B cell (primary cell): ENCODE results near the gene HBB. TPM values are rescaled to one million over a fixed set of nuclear protein-coding genes. Genes with fewer than 3 reads are reported as not detected.

ENCODE experiments used
- ATAC-seq: fragments of 200-7000 bp; cut with Tn5 transposase; one replicate; pipeline ENCODE4 v1.10.0; 2021; ENCODE audit warnings: low read depth, mild to moderate bottlenecking, moderate number of reproducible peaks, moderate library complexity
- CTCF ChIA-PET: fragments of 350-600 bp; sonication (Branson Sonifier 250); formaldehyde crosslinking; loops from one replicate; lab custom pipeline; 2021; ENCODE audit warnings: antibody characterized with exemption, inconsistent platforms; lab: Charles Lee
- POLR2A ChIA-PET: fragments of 350-600 bp; sonication (Branson Sonifier 250); formaldehyde crosslinking; loops from one replicate; lab custom pipeline; 2021; ENCODE audit warnings: antibody characterized with exemption; lab: Charles Lee
- DNase-seq: peaks from one replicate; pipeline ENCODE4 v3.0.0; 2013
- H2AFZ ChIP-seq: 2 replicates; pipeline ENCODE4 v1.6.1; 2012; ENCODE audit warnings: mild to moderate bottlenecking, low read depth, low read length; ENCODE audit not compliant: insufficient read depth, poor library complexity, severe bottlenecking
- H3K27ac ChIP-seq, 2 donors: 1 replicate in 1 of 2; 2 replicates in 1 of 2; pipeline ENCODE4 v1.5.1; 2012 to 2013; ENCODE audit warnings: low read length in 2 of 2, mild to moderate bottlenecking in 2 of 2, moderate library complexity in 1 of 2
- H3K27me3 ChIP-seq, 4 experiments: fragments of 200-600 bp in 1 of 4; sonication (generic) in 1 of 4; replicated peaks in 1 of 4; 1 replicate in 2 of 4; 2 replicates in 2 of 4; pipeline versions ENCODE4 v1.6.1 to v1.7.0; 2013 to 2016; ENCODE audit warnings: low read length in 3 of 4, mild to moderate bottlenecking in 2 of 4, mixed read lengths in 1 of 4, moderate library complexity in 1 of 4; ENCODE audit not compliant: insufficient read depth in 4 of 4, control insufficient read depth in 3 of 4; ENCODE audit errors: control extremely low read depth in 1 of 4
- H3K36me3 ChIP-seq, 2 experiments: replicated peaks in 1 of 2; 1 replicate in 1 of 2; 2 replicates in 1 of 2; pipeline versions ENCODE4 v1.6.1 to v1.7.1; 2013; ENCODE audit warnings: low read length in 1 of 2; ENCODE audit not compliant: insufficient read depth in 2 of 2, control insufficient read depth in 1 of 2; ENCODE audit errors: control extremely low read depth in 1 of 2, extremely low read depth in 1 of 2
- H3K4me1 ChIP-seq, 2 donors: fragments of 200-600 bp in 1 of 2; sonication (generic) in 1 of 2; 1 replicate in 1 of 2; 2 replicates in 1 of 2; pipeline versions ENCODE4 v1.5.1 to v1.6.1; 2013 to 2017; ENCODE audit warnings: low read length in 2 of 2; ENCODE audit not compliant: control insufficient read depth in 2 of 2, insufficient read depth in 2 of 2
- H3K4me2 ChIP-seq: replicated peaks from 2 replicates; pipeline ENCODE3; 2012; ENCODE audit warnings: mild to moderate bottlenecking, low read depth, low read length; ENCODE audit not compliant: poor library complexity, severe bottlenecking
- H3K4me3 ChIP-seq, 5 experiments: fragments of 200-600 bp in 1 of 5; sonication (generic) in 1 of 5; 1 replicate in 3 of 5; 2 replicates in 2 of 5; pipeline versions ENCODE4 v1.5.1 to v1.7.0; 2011 to 2016; ENCODE audit warnings: low read length in 4 of 5, mild to moderate bottlenecking in 4 of 5, low read depth in 2 of 5, control low read depth in 1 of 5, moderate library complexity in 1 of 5; ENCODE audit not compliant: insufficient read depth in 1 of 5; ENCODE audit errors: control extremely low read depth in 1 of 5, extremely low read depth in 1 of 5
- H3K79me2 ChIP-seq: fragments of 200-600 bp; sonication (generic); one replicate; pipeline ENCODE4 v1.6.0; 2016; ENCODE audit warnings: low read length; ENCODE audit not compliant: control insufficient read depth, insufficient read depth
- H3K9ac ChIP-seq: fragments of 200-600 bp; sonication (generic); 2 replicates; pipeline ENCODE4 v1.6.1; 2017; ENCODE audit warnings: mild to moderate bottlenecking, low read length, moderate library complexity
- H3K9me3 ChIP-seq, 3 donors: one replicate each; pipeline versions ENCODE4 v1.6.1 to v1.7.1; 2013; ENCODE audit warnings: low read length in 2 of 3; ENCODE audit not compliant: control insufficient read depth in 2 of 3, insufficient read depth in 1 of 3; ENCODE audit errors: control extremely low read depth in 1 of 3
- H4K20me1 ChIP-seq: 2 replicates; pipeline ENCODE4 v1.6.0; 2012; ENCODE audit warnings: mild to moderate bottlenecking, low read length; ENCODE audit not compliant: insufficient read depth, control insufficient read depth, poor library complexity, severe bottlenecking
- H3K27ac Mint-ChIP-seq: one replicate; pipeline ENCODE4 v1.8.0; 2021; ENCODE audit warnings: mixed read lengths
- H3K27me3 Mint-ChIP-seq: one replicate; pipeline ENCODE4 v1.8.0; 2021; ENCODE audit warnings: mixed read lengths
- H3K4me1 Mint-ChIP-seq: one replicate; pipeline ENCODE4 v1.8.0; 2021; ENCODE audit warnings: mixed read lengths
- H3K4me3 Mint-ChIP-seq: one replicate; pipeline ENCODE4 v1.8.0; 2021; ENCODE audit warnings: mixed read lengths
- H3K9me3 Mint-ChIP-seq: one replicate; pipeline ENCODE4 v1.8.0; 2022; ENCODE audit warnings: mixed read lengths; ENCODE audit not compliant: insufficient read depth
- EZH2 ChIP-seq: IDR thresholded peaks from 2 replicates; pipeline ENCODE4 v1.6.1; 2012; ENCODE audit warnings: borderline replicate concordance, low read depth, mild to moderate bottlenecking, moderate library complexity, low read length; ENCODE audit not compliant: insufficient read depth, poor library complexity, severe bottlenecking
- WGBS: methylation state at CpG from one replicate; pipeline ENCODE4 v1.1.5; 2013; ENCODE audit warnings: missing lambda C conversion rate; ENCODE audit not compliant: insufficient coverage; 5-methylcytosine and 5-hydroxymethylcytosine counted together
- intact Hi-C: fragments of 100-400 bp; cut with micrococcal nuclease; formaldehyde crosslinking; loops from one replicate; pipeline ENCODE4 v1.10.0; 2022
- polyA plus RNA-seq: library from polyadenylated mRNA; depleted of rRNA; stranded (reverse); fragments of >200 nt; gene quantifications from 2 replicates; pipeline ENCODE4 v1.2.3, GENCODE V29; 2012
- total RNA-seq, 2 donors: library from RNA; stranded (reverse); fragments of 120-200 nt in 1 of 2; gene quantifications; 1 replicate in 1 of 2; 2 replicates in 1 of 2; pipeline versions ENCODE4 v1.2.3 to v1.2.4, GENCODE V29; 2013 to 2022
- TF ChIP-seq, protein P1 (sequence below): fragments of 200-600 bp; IDR thresholded peaks from one replicate; pipeline ENCODE4 v1.8.0; 2022; ENCODE audit warnings: antibody characterized with exemption, mild to moderate bottlenecking

HBB gene
- total and polyA plus RNA-seq, 2 donors (not counting 1 experiment from before 2014, with no cell fraction given), result 69.7 to 385 TPM

DNA sequence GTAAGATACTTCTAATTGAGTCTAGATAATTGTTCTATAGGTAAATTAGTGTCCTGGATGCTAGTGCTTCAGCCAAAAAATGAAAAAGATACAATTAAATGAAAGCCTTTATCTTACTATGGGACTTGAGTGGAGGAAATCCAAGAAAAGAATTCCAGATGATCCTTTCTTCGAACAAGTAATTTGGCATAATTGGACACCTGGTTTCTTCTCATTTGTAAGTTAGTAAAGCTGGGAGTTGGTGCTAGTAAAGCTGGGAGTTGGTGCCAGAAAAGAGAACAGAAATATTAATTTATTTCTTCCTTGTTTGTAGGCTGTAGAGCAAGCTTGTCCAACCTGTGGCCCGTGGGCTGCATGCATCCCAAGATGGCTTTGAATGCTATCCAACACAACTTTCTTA, 38.7 kb downstream of the HBB start:
- H4K20me1 ChIP-seq, result no peaks in the 10 kb centered on the region
- intact Hi-C loops, result no loop called here
- no peak overlapping the region for H3K27ac ChIP-seq
- H3K27me3 ChIP-seq, result no peaks in the 10 kb centered on the region
- CTCF ChIA-PET, result no interaction called here
- H2AFZ ChIP-seq, result no peak overlapping the region
- ATAC-seq (no peak), DNase-seq (no peak)
- H3K36me3 ChIP-seq, result no peaks in the 10 kb centered on the region
- Mint-ChIP-seq H3K9me3 (peaks cover 9% of the 10 kb centered on the region), H3K27me3 (peaks cover 2% of the 10 kb centered on the region), H3K4me3 (no peak overlapping the region), H3K4me1 (no peaks in the 10 kb centered on the region), H3K27ac (no peak overlapping the region)
- H3K79me2 ChIP-seq, result no peaks in the 10 kb centered on the region
- H3K4me2 ChIP-seq, result no peak overlapping the region
- WGBS, result 100% methylated on average over 1 of the region's 2 CpGs
- POLR2A ChIA-PET, result no interaction called here
- H3K4me1 ChIP-seq, result no peaks in the 10 kb centered on the region
- no peak overlapping the region for H3K9ac ChIP-seq
- peaks cover 0 to 5% (median 0%) of the 10 kb centered on the region in 3 donors for H3K9me3 ChIP-seq
- no peak for TF ChIP-seq EZH2
- TF ChIP-seq, protein P1, sequence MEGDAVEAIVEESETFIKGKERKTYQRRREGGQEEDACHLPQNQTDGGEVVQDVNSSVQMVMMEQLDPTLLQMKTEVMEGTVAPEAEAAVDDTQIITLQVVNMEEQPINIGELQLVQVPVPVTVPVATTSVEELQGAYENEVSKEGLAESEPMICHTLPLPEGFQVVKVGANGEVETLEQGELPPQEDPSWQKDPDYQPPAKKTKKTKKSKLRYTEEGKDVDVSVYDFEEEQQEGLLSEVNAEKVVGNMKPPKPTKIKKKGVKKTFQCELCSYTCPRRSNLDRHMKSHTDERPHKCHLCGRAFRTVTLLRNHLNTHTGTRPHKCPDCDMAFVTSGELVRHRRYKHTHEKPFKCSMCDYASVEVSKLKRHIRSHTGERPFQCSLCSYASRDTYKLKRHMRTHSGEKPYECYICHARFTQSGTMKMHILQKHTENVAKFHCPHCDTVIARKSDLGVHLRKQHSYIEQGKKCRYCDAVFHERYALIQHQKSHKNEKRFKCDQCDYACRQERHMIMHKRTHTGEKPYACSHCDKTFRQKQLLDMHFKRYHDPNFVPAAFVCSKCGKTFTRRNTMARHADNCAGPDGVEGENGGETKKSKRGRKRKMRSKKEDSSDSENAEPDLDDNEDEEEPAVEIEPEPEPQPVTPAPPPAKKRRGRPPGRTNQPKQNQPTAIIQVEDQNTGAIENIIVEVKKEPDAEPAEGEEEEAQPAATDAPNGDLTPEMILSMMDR, result no peak
- H3K4me3 ChIP-seq, result no peak overlapping the region

DNA sequence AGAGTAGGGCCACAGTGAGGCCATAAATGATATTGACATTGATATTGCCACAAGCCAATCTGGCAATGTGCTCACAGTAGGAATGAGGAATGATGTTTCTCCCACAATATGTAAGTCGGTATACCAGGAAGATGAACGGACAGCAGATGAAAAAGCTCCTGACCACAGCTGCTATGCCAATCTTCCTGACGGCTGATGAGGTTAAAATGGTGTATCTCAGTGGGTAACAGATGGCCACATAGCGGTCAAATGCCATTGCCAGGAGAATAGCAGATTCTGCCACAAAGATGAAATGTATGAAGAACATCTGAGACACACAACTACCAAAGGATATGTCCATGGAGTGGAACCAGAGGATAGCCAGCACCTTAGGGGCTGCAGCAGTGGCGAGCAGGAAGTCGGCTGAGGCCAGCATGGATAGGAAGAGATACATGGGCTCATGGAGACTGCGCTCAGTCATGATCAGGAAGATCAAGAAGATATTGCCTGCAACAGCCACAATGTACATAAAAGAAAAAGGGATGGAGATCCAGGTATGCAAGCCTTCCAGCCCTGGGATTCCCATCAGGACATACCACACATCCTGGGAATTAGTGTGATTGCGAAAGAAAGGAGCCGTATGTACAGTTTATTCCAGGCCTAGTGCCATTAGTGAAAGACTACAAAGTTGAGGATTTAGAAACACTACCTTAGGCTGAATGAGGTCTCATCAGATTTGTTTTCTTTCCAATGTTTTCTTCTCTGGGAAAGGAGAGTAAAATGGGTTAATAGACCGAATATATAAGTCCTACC, 48.6 kb downstream of the HBB start:
- no peaks in the 10 kb centered on the region for H3K36me3 ChIP-seq
- no peak for DNase-seq
- H3K27me3 ChIP-seq, result no peaks in the 10 kb centered on the region
- CTCF ChIA-PET, result no interaction called here
- TF ChIP-seq, protein P1, result no peak
- TF ChIP-seq EZH2, result no peak
- POLR2A ChIA-PET, result no interaction called here
- H3K79me2 ChIP-seq, result no peaks in the 10 kb centered on the region
- peaks cover 2% of the 10 kb centered on the region for H3K27me3 Mint-ChIP-seq
- no peaks in the 10 kb centered on the region for H3K4me1 ChIP-seq
- no peaks in the 10 kb centered on the region for H4K20me1 ChIP-seq
- H3K4me1 Mint-ChIP-seq, result no peaks in the 10 kb centered on the region
- intact Hi-C loops, result no loop called here
- H3K27ac ChIP-seq, result no peak overlapping the region
- H3K9me3 Mint-ChIP-seq, result no peaks in the 10 kb centered on the region
- ATAC-seq, result no peak
- no peak overlapping the region for H3K9ac ChIP-seq
- WGBS, result 84% methylated on average over 6 of the region's 10 CpGs
- peaks cover 0 to 3% (median 0%) of the 10 kb centered on the region in 3 donors for H3K9me3 ChIP-seq
- no peak overlapping the region for H3K27ac Mint-ChIP-seq
- no peak overlapping the region for H3K4me3 Mint-ChIP-seq
- no peak overlapping the region for H3K4me2 ChIP-seq
- no peak overlapping the region for H3K4me3 ChIP-seq
- H2AFZ ChIP-seq, result no peak overlapping the region

Other genes with a start within 250 kb of the HBB start
- gene OR51L1, start 232.2 kb downstream of the HBB start, total RNA-seq, result not detected in 2 replicates
- not detected in 2 replicates for gene OR51L1, start 232.2 kb downstream of the HBB start, polyA plus RNA-seq
- gene OR52J3, start 180.5 kb downstream of the HBB start, total RNA-seq, result not detected in 2 replicates
- gene OR52J3, start 180.5 kb downstream of the HBB start, polyA plus RNA-seq, result not detected in 2 replicates
- gene OR52E2, start 167.4 kb downstream of the HBB start, total RNA-seq, result not detected in 2 replicates
- not detected in 2 replicates for gene OR52E2, start 167.4 kb downstream of the HBB start, polyA plus RNA-seq
- not detected in 2 replicates for gene OR52E1, start 157.5 kb downstream of the HBB start, total RNA-seq
- gene OR52E1, start 157.5 kb downstream of the HBB start, polyA plus RNA-seq, result not detected in 2 replicates
- gene OR52A5, start 88.7 kb downstream of the HBB start, total RNA-seq, result not detected in 2 replicates
- not detected in 2 replicates for gene OR52A5, start 88.7 kb downstream of the HBB start, polyA plus RNA-seq
- gene OR52A1, start 72.3 kb downstream of the HBB start, total RNA-seq, result not detected in 2 replicates
- gene OR52A1, start 72.3 kb downstream of the HBB start, polyA plus RNA-seq, result not detected in 2 replicates
- not detected in 2 replicates for gene OR51V1, start 26.4 kb downstream of the HBB start, total RNA-seq
- gene OR51V1, start 26.4 kb downstream of the HBB start, polyA plus RNA-seq, result not detected in 2 replicates
- not detected in 2 replicates for gene HBD, start 7.4 kb upstream of the HBB start, total RNA-seq
- 0.84 TPM in 1 of 2 replicates, not detected in the other for gene HBD, start 7.4 kb upstream of the HBB start, polyA plus RNA-seq
- gene HBG1, start 22.8 kb upstream of the HBB start, total RNA-seq, result not detected in 2 replicates
- gene HBG1, start 22.8 kb upstream of the HBB start, polyA plus RNA-seq, result not detected in 2 replicates
- gene HBG2, start 27.7 kb upstream of the HBB start, total RNA-seq, result not detected in 2 replicates
- 0.89 TPM in 1 of 2 replicates, not detected in the other for gene HBG2, start 27.7 kb upstream of the HBB start, polyA plus RNA-seq
- gene HBE1, start 42.9 kb upstream of the HBB start, total RNA-seq, result not detected in 2 replicates
- gene HBE1, start 42.9 kb upstream of the HBB start, polyA plus RNA-seq, result not detected in 2 replicates
- not detected in 2 replicates for gene OR51B4, start 74.9 kb upstream of the HBB start, total RNA-seq
- 0.21 TPM in 1 of 2 replicates, not detected in the other for gene OR51B4, start 74.9 kb upstream of the HBB start, polyA plus RNA-seq
- gene OR51B2, start 97.2 kb upstream of the HBB start, total RNA-seq, result not detected in 2 replicates
- not detected in 2 replicates for gene OR51B2, start 97.2 kb upstream of the HBB start, polyA plus RNA-seq
- 0.66 and 0.67 TPM in 2 replicates for gene OR51B5, start 116.5 kb upstream of the HBB start, total RNA-seq
- not detected in 2 replicates for gene OR51B5, start 116.5 kb upstream of the HBB start, polyA plus RNA-seq
- not detected in 2 replicates for gene OR51B6, start 124.4 kb upstream of the HBB start, total RNA-seq
- not detected in 2 replicates for gene OR51B6, start 124.4 kb upstream of the HBB start, polyA plus RNA-seq
- gene OR51M1, start 156.7 kb upstream of the HBB start, total RNA-seq, result not detected in 2 replicates
- not detected in 2 replicates for gene OR51M1, start 156.7 kb upstream of the HBB start, polyA plus RNA-seq
- gene OR51Q1, start 195.0 kb upstream of the HBB start, total RNA-seq, result not detected in 2 replicates
- gene OR51Q1, start 195.0 kb upstream of the HBB start, polyA plus RNA-seq, result not detected in 2 replicates
- gene OR51I1, start 214.4 kb upstream of the HBB start, total RNA-seq, result not detected in 2 replicates
- gene OR51I1, start 214.4 kb upstream of the HBB start, polyA plus RNA-seq, result 0.30 and 0.31 TPM in 2 replicates
- not detected in 2 replicates for gene OR51I2, start 222.3 kb upstream of the HBB start, total RNA-seq
- gene OR51I2, start 222.3 kb upstream of the HBB start, polyA plus RNA-seq, result not detected in 2 replicates